SK-N-SH treated with all-trans-retinoic acid at 6 μM for 48 hours (cell line): ENCODE results near the gene ZNF441.

Experiments used
- ATAC-seq: fragments of 200-7000 bp; cut with Tn5 transposase; 3 replicates; pipeline ENCODE4 v1.9.1; 2020; ENCODE audit warnings: mild to moderate bottlenecking, moderate library complexity
- ARNTL ChIP-seq: fragments of 450-650 bp; formaldehyde crosslinking; IDR thresholded peaks from 2 replicates; pipeline ENCODE4 v1.5.0; 2020; ENCODE audit warnings: low read depth, mild to moderate bottlenecking, moderate library complexity, borderline replicate concordance
- BACH2 ChIP-seq: fragments of 250-450 bp; sonication (Bioruptor Pico); IDR thresholded peaks from 2 replicates; pipeline ENCODE4 v1.9.0; 2021; ENCODE audit warnings: mild to moderate bottlenecking, borderline replicate concordance
- CREB5 ChIP-seq: fragments of 250-450 bp; sonication (Bioruptor Pico); IDR thresholded peaks from 2 replicates; pipeline ENCODE4 v1.5.1; 2020; ENCODE audit warnings: low read depth, mild to moderate bottlenecking, moderate library complexity
- CSDC2 ChIP-seq: fragments of 250-450 bp; sonication (Bioruptor Pico); IDR thresholded peaks from 2 replicates; pipeline ENCODE4 v1.5.0; 2020; ENCODE audit warnings: mild to moderate bottlenecking, moderate library complexity
- ESRRG ChIP-seq: fragments of 250-450 bp; sonication (Bioruptor Pico); IDR thresholded peaks from 2 replicates; pipeline ENCODE4 v1.6.1; 2021; ENCODE audit warnings: mild to moderate bottlenecking
- GLIS3 ChIP-seq: fragments of 250-450 bp; sonication (Bioruptor Pico); IDR thresholded peaks from 2 replicates; pipeline ENCODE4 v1.5.0; 2020; ENCODE audit warnings: mild to moderate bottlenecking, moderate library complexity
- ISL1 ChIP-seq: fragments of 250-450 bp; sonication (Bioruptor Pico); IDR thresholded peaks from 2 replicates; pipeline ENCODE4 v2.1.2; 2022; ENCODE audit warnings: mild to moderate bottlenecking, moderate library complexity
- PATZ1 ChIP-seq: fragments of 250-450 bp; sonication (Bioruptor Pico); IDR thresholded peaks from 2 replicates; pipeline ENCODE4 v1.8.0; 2020; ENCODE audit warnings: mild to moderate bottlenecking, moderate library complexity, borderline replicate concordance
- POU6F1 ChIP-seq: fragments of 250-450 bp; sonication (Bioruptor Pico); IDR thresholded peaks from 2 replicates; pipeline ENCODE4 v1.8.0; 2021; ENCODE audit warnings: low read depth, mild to moderate bottlenecking, moderate library complexity, borderline replicate concordance
- PPARA ChIP-seq: fragments of 250-450 bp; sonication (Bioruptor Pico); IDR thresholded peaks from 2 replicates; pipeline ENCODE4 v1.5.0; 2020; ENCODE audit warnings: mild to moderate bottlenecking, borderline replicate concordance
- RARB ChIP-seq: fragments of 250-450 bp; sonication (Bioruptor Pico); IDR thresholded peaks from 2 replicates; pipeline ENCODE4 v1.8.0; 2021; ENCODE audit warnings: mild to moderate bottlenecking, moderate library complexity
- SNAI2 ChIP-seq: fragments of 250-450 bp; sonication (Bioruptor Pico); IDR thresholded peaks from 2 replicates; pipeline ENCODE4 v1.5.0; 2020; ENCODE audit warnings: mild to moderate bottlenecking, moderate library complexity
- TCF4 ChIP-seq: fragments of 250-450 bp; sonication (Bioruptor Pico); IDR thresholded peaks from 2 replicates; pipeline ENCODE4 v1.8.0; 2021; ENCODE audit warnings: mild to moderate bottlenecking, moderate library complexity, borderline replicate concordance
- TOX ChIP-seq: fragments of 250-450 bp; sonication (Bioruptor Pico); IDR thresholded peaks from 2 replicates; pipeline ENCODE4 v1.8.0; 2021; ENCODE audit warnings: mild to moderate bottlenecking, moderate library complexity, borderline replicate concordance
- TSHZ2 ChIP-seq: fragments of 250-450 bp; sonication (Bioruptor Pico); IDR thresholded peaks from 2 replicates; pipeline ENCODE4 v1.5.0; 2020; ENCODE audit warnings: mild to moderate bottlenecking, moderate library complexity
- ZC3H10 ChIP-seq: fragments of 250-450 bp; sonication (Bioruptor Pico); IDR thresholded peaks from 2 replicates; pipeline ENCODE4 v1.5.1; 2021; ENCODE audit warnings: mild to moderate bottlenecking, moderate library complexity
- ZFP3 ChIP-seq: fragments of 250-450 bp; sonication (Bioruptor Pico); IDR thresholded peaks from 2 replicates; pipeline ENCODE4 v1.5.0; 2020; ENCODE audit warnings: mild to moderate bottlenecking, moderate library complexity
- ZFP30 ChIP-seq: fragments of 450-650 bp; formaldehyde crosslinking; IDR thresholded peaks from 2 replicates; pipeline ENCODE4 v1.5.0; 2022; ENCODE audit warnings: mild to moderate bottlenecking, moderate library complexity
- ZNF565 ChIP-seq: fragments of 450-650 bp; formaldehyde crosslinking; conservative IDR thresholded peaks from 2 replicates; pipeline ENCODE4 v1.5.0; 2020; ENCODE audit warnings: low read depth, mild to moderate bottlenecking, moderate library complexity
- ZNF70 ChIP-seq: fragments of 450-650 bp; formaldehyde crosslinking; IDR thresholded peaks from 2 replicates; pipeline ENCODE4 v1.5.0; 2020; ENCODE audit warnings: mild to moderate bottlenecking, moderate library complexity
- ZNF8 ChIP-seq: fragments of 450-650 bp; formaldehyde crosslinking; IDR thresholded peaks from 2 replicates; pipeline ENCODE4 v1.5.0; 2020; ENCODE audit warnings: mild to moderate bottlenecking, moderate library complexity

Gene ZNF441

GRCh38 chr19:11735375-11735774 lies 31.4 kb upstream of the ZNF441 start:
- TF ChIP-seq ZNF565 = no peak
- TF ChIP-seq RARB (CRISPR knock-in tag) = no peak
- no peak for TF ChIP-seq POU6F1 (CRISPR knock-in tag)
- no peak for TF ChIP-seq GLIS3 (CRISPR knock-in tag)
- no peak for TF ChIP-seq CSDC2 (CRISPR knock-in tag)
- TF ChIP-seq TSHZ2 (CRISPR knock-in tag) = no peak
- no peak for TF ChIP-seq CREB5 (CRISPR knock-in tag)
- TF ChIP-seq BACH2 (CRISPR knock-in tag) = no peak
- no peak for TF ChIP-seq TCF4 (CRISPR knock-in tag)
- no peak for ATAC-seq

GRCh38 chr19:11736696-11737095 lies 30.1 kb upstream of the ZNF441 start:
- no peak for TF ChIP-seq ISL1 (CRISPR knock-in tag)
- no peak for TF ChIP-seq BACH2 (CRISPR knock-in tag)
- TF ChIP-seq ESRRG (CRISPR knock-in tag) = no peak
- TF ChIP-seq ZNF70 (CRISPR knock-in tag) = no peak
- no peak for TF ChIP-seq PPARA
- no peak for TF ChIP-seq ZNF565
- no peak for TF ChIP-seq SNAI2 (CRISPR knock-in tag)
- no peak for TF ChIP-seq ARNTL (CRISPR knock-in tag)
- no peak for TF ChIP-seq PATZ1 (CRISPR knock-in tag)
- no peak for TF ChIP-seq TSHZ2 (CRISPR knock-in tag)
- no peak for TF ChIP-seq TOX (CRISPR knock-in tag)
- no peak for TF ChIP-seq CSDC2 (CRISPR knock-in tag)
- no peak for TF ChIP-seq ZC3H10 (CRISPR knock-in tag)
- TF ChIP-seq ZNF8 = no peak
- TF ChIP-seq RARB (CRISPR knock-in tag) = no peak
- TF ChIP-seq ZFP3 = no peak
- TF ChIP-seq ZFP30 (CRISPR knock-in tag) = no peak
- TF ChIP-seq GLIS3 (CRISPR knock-in tag) = no peak
- no peak for TF ChIP-seq POU6F1 (CRISPR knock-in tag)
- no peak for ATAC-seq
